ENCODE data around the gene CTTNBP2. TPM values are rescaled to one million over a fixed set of nuclear protein-coding genes. Genes with fewer than 3 reads are reported as not detected.

The CTTNBP2 gene
- total RNA-seq, result 10 to 100 TPM in 1 of 2 donors, 1 to 10 TPM in 1; 9.2 to 12.0 TPM

DNA sequence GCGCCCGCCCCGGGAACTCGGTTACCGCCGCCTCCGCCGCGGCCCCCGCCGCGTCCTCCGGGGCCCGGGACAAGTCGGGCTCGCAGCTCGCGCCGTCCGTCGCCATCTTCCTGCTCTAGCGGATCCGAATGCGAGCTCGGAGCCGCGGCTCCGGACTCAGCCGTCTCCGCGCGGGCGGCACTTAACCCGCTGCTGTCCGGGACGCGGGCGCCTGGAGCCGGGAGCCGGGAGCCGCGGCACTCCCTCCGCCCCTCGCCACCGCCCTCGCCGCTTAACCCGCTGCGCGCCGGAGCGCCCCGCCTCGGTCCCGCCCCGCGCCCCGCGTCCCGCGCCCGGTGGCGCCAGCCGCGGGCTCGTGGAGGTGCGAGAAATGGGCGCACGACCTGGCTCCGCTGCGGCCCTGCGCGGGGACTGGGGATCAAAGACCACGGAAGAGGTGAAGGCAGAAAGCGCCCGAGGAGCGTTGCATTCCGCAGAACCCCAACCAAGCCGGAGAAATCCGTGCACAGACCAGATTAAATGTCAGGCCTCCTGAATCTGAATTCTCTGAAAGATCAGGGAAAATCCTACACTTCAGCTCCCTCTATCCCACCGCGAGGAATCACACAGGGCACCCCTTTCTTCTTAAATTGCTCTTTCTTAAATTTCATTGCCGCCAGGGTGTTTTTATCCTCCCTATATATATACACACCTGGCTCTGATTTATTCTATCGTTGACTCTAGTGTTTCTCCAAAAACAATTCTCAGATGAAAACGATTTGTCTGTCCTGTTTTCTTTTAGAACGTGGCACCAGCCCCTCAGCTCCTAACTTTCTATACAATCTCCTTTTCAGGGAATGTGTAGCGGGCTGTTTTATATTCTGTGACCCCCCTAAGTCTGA, at the start of gene CTTNBP2:
CTTNBP2 (minus strand) TSS at position 132 of the 881 bp plus-strand sequence; CDS start at position 106, 26 bp downstream.
- Histone ChIP-seq H3K27ac (peak within 1 kb of the TSS in 1 of 2 donors; percentile 43), H3K27me3 (replicated peaks; ENCODE audit: insufficient read depth) (no peaks in the 10 kb centered on the region), H3K4me1 (ENCODE audit: control insufficient read depth in 1 of 2, low read depth in 2 of 2) (peaks cover 0 to 21% of the 10 kb centered on the region in 2 donors), H3K9me3 (no peaks in the 10 kb centered on the region), H3K36me3 (no peaks in the 10 kb centered on the region), H3K4me3 (peak within 1 kb of the TSS; percentile 95)
- ATAC-seq (ENCODE audit: insufficient number of reproducible peaks, low FRiP score, low read depth) (no peak), DNase-seq (ENCODE audit: low spot score) (no peak)
- TF ChIP-seq CTCF (IDR thresholded peaks at IDR 0.05), result no peak

- TF ChIP-seq CTCF (IDR thresholded peaks at IDR 0.05), result no peak
- Histone ChIP-seq H3K4me3 (no peak overlapping the region), H3K27me3 (replicated peaks; ENCODE audit: insufficient read depth) (no peaks in the 10 kb centered on the region), H3K4me1 (ENCODE audit: control insufficient read depth in 1 of 2, low read depth in 2 of 2) (no peaks in the 10 kb centered on the region), H3K36me3 (no peaks in the 10 kb centered on the region), H3K9me3 (no peaks in the 10 kb centered on the region), H3K27ac (no peak overlapping the region)
- DNase-seq (ENCODE audit: low spot score), result no peak
- no peak for ATAC-seq (ENCODE audit: insufficient number of reproducible peaks, low FRiP score, low read depth)
These were observed 43.1 kb upstream of the CTTNBP2 start for GRCh38 chr7:117916309-117916708.

GRCh38 chr7:117912421-117912820, 39.2 kb upstream of the CTTNBP2 start:
- Histone ChIP-seq H3K27me3 (replicated peaks; ENCODE audit: insufficient read depth) (no peaks in the 10 kb centered on the region), H3K4me3 (no peak overlapping the region), H3K9me3 (no peaks in the 10 kb centered on the region), H3K36me3 (no peaks in the 10 kb centered on the region), H3K27ac (no peak overlapping the region), H3K4me1 (ENCODE audit: control insufficient read depth in 1 of 2, low read depth in 2 of 2) (no peaks in the 10 kb centered on the region)
- no peak for TF ChIP-seq CTCF (IDR thresholded peaks at IDR 0.05)
- ATAC-seq (ENCODE audit: insufficient number of reproducible peaks, low FRiP score, low read depth) (no peak), DNase-seq (ENCODE audit: low spot score) (no peak)

GRCh38 chr7:117908031-117908795, 35.0 kb upstream of the CTTNBP2 start:
- Histone ChIP-seq H3K27ac (no peak overlapping the region), H3K9me3 (no peaks in the 10 kb centered on the region), H3K27me3 (replicated peaks; ENCODE audit: insufficient read depth) (no peaks in the 10 kb centered on the region), H3K4me1 (ENCODE audit: control insufficient read depth in 1 of 2, low read depth in 2 of 2) (no peaks in the 10 kb centered on the region), H3K36me3 (no peaks in the 10 kb centered on the region), H3K4me3 (no peak overlapping the region)
- no peak for TF ChIP-seq CTCF (IDR thresholded peaks at IDR 0.05)
- ATAC-seq (ENCODE audit: insufficient number of reproducible peaks, low FRiP score, low read depth), result no peak
- no peak for DNase-seq (ENCODE audit: low spot score)

GRCh38 chr7:117907049-117907640, 33.9 kb upstream of the CTTNBP2 start:
- DNase-seq (ENCODE audit: low spot score), result no peak
- Histone ChIP-seq H3K4me1 (ENCODE audit: control insufficient read depth in 1 of 2, low read depth in 2 of 2) (no peaks in the 10 kb centered on the region), H3K36me3 (no peaks in the 10 kb centered on the region), H3K27ac (no peak overlapping the region), H3K4me3 (no peak overlapping the region), H3K9me3 (no peaks in the 10 kb centered on the region), H3K27me3 (replicated peaks; ENCODE audit: insufficient read depth) (no peaks in the 10 kb centered on the region)
- ATAC-seq (ENCODE audit: insufficient number of reproducible peaks, low FRiP score, low read depth), result no peak
- TF ChIP-seq CTCF (IDR thresholded peaks at IDR 0.05), result no peak
